DMS114 treated with DMSO at 0.1 percent for 48 hours (cell line): ENCODE data around the gene STAMBPL1.
A peak's percentile ranks its signal among the peaks of the same experiment; 100 is the strongest.
"Not testable (repeated sequence)": the region's sequence is repeated elsewhere in the genome, so short reads cannot be mapped to it uniquely, and the experiment has no call there.

Experiments used
- DNase-seq: peaks from one replicate; lab custom pipeline; 2025; ENCODE audit not compliant: unreplicated experiment; lab: John Stamatoyannopoulos, UW

Gene STAMBPL1

DNA sequence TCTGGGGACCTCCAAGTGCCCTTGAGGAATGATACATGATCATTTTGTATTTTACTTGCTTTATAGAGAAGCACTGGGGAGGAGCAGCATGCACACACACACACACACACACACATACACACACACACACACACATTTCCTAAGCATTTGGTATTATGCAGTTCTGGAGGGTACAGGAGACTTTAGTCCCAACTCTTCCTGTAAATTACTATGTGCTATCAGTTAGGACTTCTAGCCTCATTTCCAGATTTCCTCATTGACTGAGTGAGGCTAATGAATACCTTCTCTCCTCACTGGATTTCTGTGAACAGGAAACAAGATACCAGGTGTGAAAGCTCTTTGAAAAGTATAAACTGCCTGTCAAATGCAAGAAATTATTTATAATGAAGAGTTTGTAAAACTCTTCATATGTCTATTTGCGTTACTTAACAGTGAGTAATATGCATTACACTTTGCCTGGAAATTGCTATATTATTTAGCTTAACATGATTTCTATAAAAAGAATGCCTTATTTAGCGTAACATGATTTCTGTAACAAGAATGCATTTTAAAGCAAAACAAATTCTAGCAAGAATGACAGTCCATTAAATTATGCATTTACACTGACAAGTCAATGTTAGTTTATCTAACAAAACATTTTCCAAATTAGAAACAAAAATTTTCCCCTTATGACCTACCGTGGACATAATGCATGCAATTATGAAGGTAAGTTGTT is 38.3 kb downstream of the STAMBPL1 start:
- no peak for DNase-seq

GRCh38 chr10:88919041-88919440 is 39.0 kb downstream of the STAMBPL1 start:
- DNase-seq: no peak

GRCh38 chr10:88920198-88920597 is 40.2 kb downstream of the STAMBPL1 start:
- no peak for DNase-seq

- DNase-seq: no peak
Observed at GRCh38 chr10:88920986-88921593, 41.0 kb downstream of the STAMBPL1 start.

- DNase-seq: no peak
Observed at GRCh38 chr10:88922041-88922440, 42.0 kb downstream of the STAMBPL1 start.

GRCh38 chr10:88923520-88923919 is 43.5 kb downstream of the STAMBPL1 start:
- DNase-seq: no peak

DNA sequence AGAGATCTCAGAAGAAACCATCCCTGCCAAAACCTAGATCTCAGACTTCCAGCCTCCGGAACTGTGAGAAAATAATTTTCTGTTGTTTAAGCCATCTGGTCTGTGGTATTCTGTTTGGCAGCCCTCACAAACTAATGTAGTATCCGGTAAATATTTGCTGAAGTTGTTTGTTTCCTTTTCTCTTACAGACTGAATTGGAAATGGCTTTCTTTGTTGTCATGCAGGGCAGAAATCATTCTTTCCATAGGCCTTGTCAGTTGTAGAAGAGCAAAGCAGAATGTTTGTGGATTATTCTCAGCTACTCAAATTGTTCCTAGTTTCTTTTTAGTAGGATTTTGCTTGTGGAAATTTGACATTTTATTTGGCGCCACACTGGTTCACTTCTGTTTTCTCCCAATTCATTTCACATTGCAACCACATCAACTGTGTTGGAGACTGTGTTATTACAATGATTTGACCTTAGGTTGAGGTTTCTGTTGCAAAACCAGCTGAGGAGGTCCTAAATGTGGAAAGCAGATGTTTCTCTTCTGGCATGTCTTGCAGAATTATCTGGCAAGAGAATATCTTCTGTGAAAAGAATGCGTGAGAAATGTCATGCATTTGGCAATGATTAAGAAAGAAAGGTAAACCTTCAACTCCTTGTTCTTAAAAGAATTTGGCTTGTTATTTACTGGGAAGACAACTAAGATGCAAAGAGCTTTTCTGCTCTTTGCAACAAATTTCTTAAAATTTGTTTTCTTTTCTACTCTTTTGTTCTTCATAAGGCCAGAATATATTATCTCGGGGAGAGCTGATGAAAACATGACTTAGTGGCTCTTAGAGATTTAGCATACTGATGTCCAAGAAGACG is 46.7 kb downstream of the STAMBPL1 start:
- no peak for DNase-seq

GRCh38 chr10:88927416-88927690 is 47.3 kb downstream of the STAMBPL1 start:
- no peak for DNase-seq

GRCh38 chr10:88928254-88928653 is 48.2 kb downstream of the STAMBPL1 start:
- DNase-seq: no peak

GRCh38 chr10:88931548-88931947 is 51.5 kb downstream of the STAMBPL1 start:
- no peak for DNase-seq

DNA sequence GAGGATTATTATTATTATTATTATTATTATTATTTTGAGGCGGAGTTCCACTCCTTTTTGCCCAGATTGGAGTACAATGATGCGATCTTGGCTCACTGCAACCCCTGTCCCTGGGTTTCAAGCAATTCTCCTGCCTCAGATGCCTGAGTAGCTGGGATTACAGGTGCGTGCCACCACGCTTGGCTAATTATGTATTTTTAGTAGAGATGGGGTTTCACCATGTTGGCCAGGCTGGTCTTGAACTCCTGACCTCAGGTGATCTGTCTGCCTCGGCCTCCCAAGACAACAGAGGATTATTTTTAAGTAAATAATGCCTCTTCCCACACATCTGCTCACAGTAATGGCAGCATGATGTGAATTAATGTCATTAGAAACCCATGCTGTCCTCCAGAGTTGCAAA is 52.0 kb downstream of the STAMBPL1 start:
- not testable (repeated sequence) for DNase-seq

- peak; percentile 79 for DNase-seq
Observed at GRCh38 chr10:88932539-88933256, 52.7 kb downstream of the STAMBPL1 start.

GRCh38 chr10:88933564-88933963 is 53.5 kb downstream of the STAMBPL1 start:
- DNase-seq: no peak

GRCh38 chr10:88934900-88935672 is 55.0 kb downstream of the STAMBPL1 start:
- DNase-seq: peak; percentile 70

- no peak for DNase-seq
Observed at GRCh38 chr10:88936656-88937055, 56.6 kb downstream of the STAMBPL1 start.

DNA sequence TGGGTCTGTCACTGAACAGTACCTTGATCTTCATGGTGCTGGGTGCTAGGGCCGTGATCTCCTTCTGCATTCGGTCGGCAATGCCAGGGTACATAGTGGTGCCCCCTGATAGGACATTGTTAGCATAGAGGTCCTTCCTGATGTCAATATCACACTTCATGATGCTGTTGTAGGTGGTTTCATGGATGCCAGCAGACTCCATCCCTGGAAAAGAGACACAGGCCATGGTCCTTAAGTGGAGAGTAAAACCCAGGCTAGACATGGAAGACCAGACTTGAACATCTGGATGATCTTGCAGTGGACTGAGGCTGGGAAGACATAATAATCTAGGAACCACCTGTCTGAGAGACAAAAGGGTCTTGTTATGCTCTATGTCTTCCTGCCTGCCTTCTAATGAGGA is 58.0 kb downstream of the STAMBPL1 start:
- no peak for DNase-seq

- DNase-seq: no peak
Observed at GRCh38 chr10:88938938-88939337, 58.9 kb downstream of the STAMBPL1 start.

DNA sequence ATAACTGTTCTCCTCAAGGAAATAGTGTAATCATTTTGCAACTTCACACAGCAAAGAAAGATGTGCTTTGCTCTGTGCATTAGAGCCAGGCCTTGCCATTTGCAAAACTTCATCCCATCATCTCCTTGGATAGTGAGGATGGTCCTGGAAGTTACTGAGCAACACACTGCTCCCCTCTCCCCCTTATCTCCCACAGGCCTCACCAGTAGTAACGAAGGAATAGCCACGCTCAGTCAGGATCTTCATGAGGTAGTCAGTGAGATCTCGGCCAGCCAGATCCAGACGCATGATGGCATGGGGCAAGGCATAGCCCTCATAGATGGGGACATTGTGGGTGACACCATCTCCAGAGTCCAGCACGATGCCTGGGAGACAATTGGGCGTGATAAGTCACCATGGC is 61.0 kb downstream of the STAMBPL1 start:
- no peak for DNase-seq

GRCh38 chr10:88943778-88944177 is 63.7 kb downstream of the STAMBPL1 start:
- no peak for DNase-seq

GRCh38 chr10:88944813-88945212 is 64.8 kb downstream of the STAMBPL1 start:
- DNase-seq: no peak

DNA sequence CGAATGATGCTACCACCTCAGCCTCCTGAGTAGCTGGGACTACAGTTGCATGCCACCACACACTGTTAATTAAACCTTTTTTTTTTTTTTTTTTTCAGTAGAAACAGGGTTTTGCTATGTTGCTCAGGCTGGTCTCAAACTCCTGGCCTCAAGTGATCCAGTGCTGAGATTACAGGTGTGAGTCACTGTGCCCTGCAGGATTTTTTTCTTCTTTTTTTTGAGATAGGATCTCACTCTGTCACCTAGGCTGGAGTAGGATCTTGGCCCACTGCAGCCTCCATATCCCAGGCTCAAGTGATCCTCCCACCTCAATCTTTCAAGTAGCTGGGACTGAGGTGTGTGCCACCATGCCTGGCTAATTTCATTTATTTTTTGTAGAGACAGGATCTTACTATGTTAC is 66.2 kb downstream of the STAMBPL1 start:
- no peak for DNase-seq
